GM13977 (cell line): ENCODE results near the gene BRD4.
"Not testable (repeated sequence)": the region's sequence is repeated elsewhere in the genome, so short reads cannot be mapped to it uniquely, and the experiment has no call there.

Experiments used
- DNase-seq: peaks from one replicate; pipeline ENCODE4 v3.0.0; 2012; ENCODE audit warnings: low spot score
- in situ Hi-C: fragments of 300-500 bp; cut with MboI; formaldehyde crosslinking; loops from one replicate; pipeline ENCODE4 v1.12.0; 2022; ENCODE audit warnings: low sequenced_read_pairs, low pct_unique_long_range_greater_than_20kb, mixed read lengths, inconsistent platforms; ENCODE audit not compliant: unreplicated experiment
- TF ChIP-seq, protein P1 (sequence below): IDR thresholded peaks from 2 replicates; pipeline ENCODE4 v1.5.1; 2012; ENCODE audit warnings: mild to moderate bottlenecking, control low read depth; ENCODE audit not compliant: insufficient read depth; ENCODE audit errors: extremely low read depth, missing control alignments

Gene BRD4

DNA sequence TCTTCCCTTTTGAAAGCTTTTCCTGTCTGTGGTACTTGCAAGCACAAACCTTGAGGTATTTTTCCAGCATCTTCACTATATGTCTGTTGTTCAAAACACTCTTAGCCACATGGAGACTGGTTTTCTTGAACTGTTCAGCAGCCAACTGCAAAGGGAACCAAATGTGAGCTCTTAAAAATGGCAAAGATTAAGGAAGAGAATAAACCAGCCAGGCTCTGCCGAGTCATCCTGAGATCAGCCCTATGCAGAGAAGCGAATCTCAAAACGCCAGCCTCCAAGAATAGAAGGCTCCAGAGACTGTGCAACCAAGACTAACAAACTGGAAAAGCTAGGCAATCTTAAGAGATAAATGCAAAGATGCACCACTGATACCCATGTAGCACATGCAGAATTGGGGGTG lies 26.6 kb upstream of the BRD4 start:
- in situ Hi-C loops = no loop called here
- TF ChIP-seq, protein P1, sequence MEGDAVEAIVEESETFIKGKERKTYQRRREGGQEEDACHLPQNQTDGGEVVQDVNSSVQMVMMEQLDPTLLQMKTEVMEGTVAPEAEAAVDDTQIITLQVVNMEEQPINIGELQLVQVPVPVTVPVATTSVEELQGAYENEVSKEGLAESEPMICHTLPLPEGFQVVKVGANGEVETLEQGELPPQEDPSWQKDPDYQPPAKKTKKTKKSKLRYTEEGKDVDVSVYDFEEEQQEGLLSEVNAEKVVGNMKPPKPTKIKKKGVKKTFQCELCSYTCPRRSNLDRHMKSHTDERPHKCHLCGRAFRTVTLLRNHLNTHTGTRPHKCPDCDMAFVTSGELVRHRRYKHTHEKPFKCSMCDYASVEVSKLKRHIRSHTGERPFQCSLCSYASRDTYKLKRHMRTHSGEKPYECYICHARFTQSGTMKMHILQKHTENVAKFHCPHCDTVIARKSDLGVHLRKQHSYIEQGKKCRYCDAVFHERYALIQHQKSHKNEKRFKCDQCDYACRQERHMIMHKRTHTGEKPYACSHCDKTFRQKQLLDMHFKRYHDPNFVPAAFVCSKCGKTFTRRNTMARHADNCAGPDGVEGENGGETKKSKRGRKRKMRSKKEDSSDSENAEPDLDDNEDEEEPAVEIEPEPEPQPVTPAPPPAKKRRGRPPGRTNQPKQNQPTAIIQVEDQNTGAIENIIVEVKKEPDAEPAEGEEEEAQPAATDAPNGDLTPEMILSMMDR = no peak
- DNase-seq = no peak

DNA sequence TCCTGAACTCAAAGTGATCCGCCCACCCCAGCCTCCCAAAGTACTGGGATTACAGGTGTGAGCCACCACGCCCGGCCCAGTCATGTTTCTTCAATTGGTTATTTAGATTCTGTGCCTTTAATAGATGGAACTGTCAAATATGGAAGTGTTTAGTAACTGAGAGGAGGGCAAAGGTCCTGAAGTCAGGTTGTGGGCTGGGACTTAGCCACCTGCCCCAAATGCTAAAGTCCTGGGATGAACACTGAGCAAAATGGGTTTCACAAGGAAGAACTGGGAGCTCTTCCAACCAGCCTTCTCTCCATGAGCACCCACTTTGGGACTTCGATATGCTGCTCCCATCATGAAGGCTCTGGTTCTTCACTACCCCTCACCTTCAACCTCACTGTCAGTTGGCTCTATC lies 25.6 kb upstream of the BRD4 start:
- DNase-seq = no peak
- TF ChIP-seq, protein P1 = no peak
- in situ Hi-C loops = no loop called here

DNA sequence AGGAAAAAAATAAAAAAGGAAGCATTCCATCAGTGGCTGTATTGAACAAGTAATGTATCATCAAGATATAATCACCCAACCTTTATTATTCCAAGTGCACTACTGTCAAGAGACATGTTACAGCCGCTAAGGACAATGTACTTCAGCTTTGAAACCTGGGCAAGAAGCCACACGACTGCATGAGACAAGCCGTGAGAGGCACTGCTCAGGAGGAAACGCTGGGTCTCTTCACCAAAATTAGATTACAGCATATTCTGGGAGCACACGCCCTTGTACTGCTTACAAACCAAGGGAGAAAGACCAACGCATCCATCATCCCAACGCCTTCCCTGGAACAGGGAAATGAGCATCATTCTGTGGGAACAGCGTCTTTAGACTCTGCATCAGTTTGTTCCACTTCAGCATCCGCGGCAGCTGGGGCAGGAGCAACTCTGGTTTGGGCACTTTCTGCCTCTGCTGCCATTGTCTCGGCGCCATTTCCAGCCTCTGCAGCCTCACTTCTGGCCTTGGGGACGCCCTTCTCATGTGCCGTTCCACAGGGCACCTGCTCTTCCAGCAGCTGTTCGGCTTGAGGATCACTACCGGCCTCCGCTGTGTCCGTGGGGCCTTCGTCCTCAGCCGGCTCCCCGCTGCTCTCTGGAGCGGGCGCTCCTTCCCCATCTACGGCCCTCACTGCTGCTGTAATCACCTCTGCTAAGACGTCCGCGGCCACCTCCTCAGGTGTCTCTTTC lies 22.4 kb upstream of the BRD4 start:
- in situ Hi-C loops = no loop called here
- no peak for DNase-seq
- TF ChIP-seq, protein P1 = no peak

DNA sequence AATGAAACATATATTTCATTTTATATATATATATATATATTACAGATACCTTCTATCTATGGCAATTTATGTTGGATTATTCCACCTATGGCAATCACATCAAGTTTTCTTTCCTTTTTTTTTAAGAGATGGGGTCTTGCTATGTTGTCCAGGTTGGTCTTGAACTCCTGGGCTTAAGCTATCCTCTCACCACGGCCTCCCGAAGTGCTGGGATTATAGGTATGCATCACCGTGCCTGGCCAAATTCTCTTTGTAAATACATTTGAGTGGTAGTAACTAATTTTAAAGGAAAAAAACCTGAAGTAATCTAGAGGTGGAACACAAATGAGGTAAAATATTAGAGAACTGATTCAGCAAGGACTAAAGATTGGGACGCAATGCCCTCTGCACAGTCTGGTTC lies 21.6 kb upstream of the BRD4 start:
- TF ChIP-seq, protein P1 = no peak
- in situ Hi-C loops = no loop called here
- DNase-seq = no peak

DNA sequence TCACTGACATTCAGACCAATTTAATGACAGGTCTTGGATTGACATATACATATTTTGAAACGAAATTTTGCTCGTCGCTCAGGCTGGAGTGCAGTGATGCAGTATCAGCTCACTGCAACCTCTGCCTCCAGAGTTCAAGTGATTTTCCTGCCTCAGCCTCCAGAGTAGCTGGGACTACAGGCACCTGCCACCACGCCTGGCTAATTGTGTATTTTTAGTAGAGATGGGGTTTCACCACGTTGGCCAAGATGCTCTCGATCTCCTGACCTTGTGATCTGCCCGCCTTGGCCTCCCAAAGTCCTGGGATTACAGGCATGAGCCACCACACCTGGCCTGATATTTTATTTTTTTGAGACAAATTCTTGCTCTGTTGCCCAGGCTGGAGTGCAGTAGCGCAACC lies 20.2 kb upstream of the BRD4 start:
- in situ Hi-C loops, DNase-seq: not testable (repeated sequence)

DNA sequence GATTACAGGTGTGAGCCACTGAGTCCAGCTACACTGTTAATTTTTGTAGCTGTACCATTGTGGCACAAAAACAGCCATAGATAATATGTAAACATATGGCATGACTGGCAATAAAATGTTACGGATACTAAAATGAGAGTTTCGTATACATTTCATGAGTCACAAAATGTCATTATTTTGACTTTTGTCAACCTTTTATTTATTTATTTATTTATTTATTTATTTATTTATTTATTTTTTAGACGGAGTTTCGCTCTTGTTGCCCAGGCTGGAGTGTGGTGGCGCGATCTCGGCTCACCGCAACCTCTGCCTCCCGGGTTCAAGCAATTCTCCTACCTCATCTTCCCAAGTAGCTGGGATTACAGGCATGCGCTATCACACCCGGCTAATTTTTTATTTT lies 9.0 kb upstream of the BRD4 start:
- in situ Hi-C loops, DNase-seq: not testable (repeated sequence)

DNA sequence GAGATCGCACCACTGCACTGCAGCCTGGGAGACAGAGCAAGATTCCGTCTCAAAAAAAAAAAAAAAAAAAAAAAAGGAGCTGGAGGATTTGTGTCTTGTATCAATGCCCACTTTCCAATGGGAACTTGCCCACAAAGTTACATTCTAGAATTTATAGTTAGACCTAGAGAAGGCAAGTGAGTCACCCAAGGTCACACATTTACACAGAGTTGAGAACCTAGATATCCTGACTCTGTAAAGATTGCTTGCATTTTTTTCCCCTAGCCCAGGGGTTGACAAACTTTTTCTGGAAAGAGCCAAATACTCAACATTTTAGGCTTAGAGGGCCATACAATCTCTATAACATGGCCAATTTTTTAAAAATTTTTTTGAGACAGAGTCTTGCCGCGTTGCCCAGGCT lies 7.7 kb upstream of the BRD4 start:
- in situ Hi-C loops = no loop called here
- TF ChIP-seq, protein P1 = no peak
- DNase-seq = no peak

DNA sequence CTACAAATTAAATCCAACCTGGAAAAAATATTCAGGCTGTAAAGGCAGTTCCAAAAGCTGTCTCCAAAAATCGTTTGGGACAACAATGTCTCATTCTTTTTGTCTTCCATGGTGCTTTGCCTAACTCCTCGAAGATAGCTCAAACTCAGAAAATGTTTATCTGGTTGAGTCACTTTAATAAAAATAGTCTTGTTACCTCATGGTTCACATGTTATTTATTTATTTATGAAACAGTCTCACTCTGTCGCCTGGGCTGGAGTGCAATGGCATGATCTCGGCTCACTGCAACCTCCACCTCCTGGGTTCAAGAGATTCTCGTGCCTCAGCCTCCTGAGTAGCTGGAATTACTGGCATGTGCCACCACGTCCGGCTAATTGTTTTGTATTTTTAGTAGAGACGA lies 4.9 kb upstream of the BRD4 start:
- DNase-seq = no peak
- in situ Hi-C loops = no loop called here
- TF ChIP-seq, protein P1 = no peak

DNA sequence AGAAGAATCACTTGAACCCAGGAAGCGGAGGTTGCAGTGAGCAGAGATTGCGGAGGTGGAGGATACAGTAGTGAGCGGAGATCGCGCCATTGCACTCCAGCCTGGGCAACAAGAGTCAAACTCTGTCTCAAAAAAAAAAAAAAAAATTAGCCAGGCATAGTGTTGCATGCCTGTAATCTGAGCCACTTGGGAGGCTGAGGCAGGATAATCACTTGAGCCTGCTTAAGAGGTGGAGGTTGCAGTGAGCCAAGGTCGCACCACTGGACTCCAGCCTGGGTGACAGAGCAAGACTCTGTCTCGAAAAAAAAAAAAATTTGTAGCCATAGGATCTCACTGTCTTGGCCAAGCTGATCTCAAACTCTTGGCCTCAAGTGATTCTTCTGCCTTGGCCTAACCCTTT lies 3.7 kb upstream of the BRD4 start:
- in situ Hi-C loops, DNase-seq: not testable (repeated sequence)
